ENCODE results near the gene ARHGAP15. TPM values are rescaled to one million over a fixed set of nuclear protein-coding genes. Genes with fewer than 3 reads are reported as not detected.

ARHGAP15 gene
- total RNA-seq, 1 experiment from 2014 or later, result not detected

- Histone ChIP-seq H3K4me2 (no peak overlapping the region), H3K9me3 (ENCODE audit: insufficient read depth, low read depth) (no peaks in the 10 kb centered on the region), H3K9me2 (ENCODE audit: insufficient read depth) (no peaks in the 10 kb centered on the region), H3F3A (ENCODE audit: insufficient read depth, low read depth) (no peaks in the 10 kb centered on the region), H3K79me2 (ENCODE audit: low read depth) (no peaks in the 10 kb centered on the region), H3K27ac (no peak overlapping the region), H3K4me3 (no peak overlapping the region), H4K20me1 (ENCODE audit: insufficient read depth) (no peaks in the 10 kb centered on the region), H3K4me1 (replicated peaks; ENCODE audit: insufficient read depth) (no peaks in the 10 kb centered on the region), H3K36me3 (ENCODE audit: low read depth) (no peaks in the 10 kb centered on the region), H3K27me3 (ENCODE audit: insufficient read depth, low read depth) (no peaks in the 10 kb centered on the region), H2AFZ (no peak overlapping the region)
- no peak for DNase-seq
- CTCF ChIA-PET, result no interaction called here
- intact Hi-C loops (cut with micrococcal nuclease; ENCODE audit: unreplicated experiment), result no loop called here
- BruUV-seq (replicated peaks), result no TSS peak
- TF ChIP-seq CTCF (conservative IDR thresholded peaks at IDR 0.05) (no peak), EZH2 (IDR thresholded peaks at IDR 0.05; ENCODE audit: low read depth) (no peak)
- POLR2A ChIA-PET (ENCODE audit: unreplicated experiment), result no interaction called here
Observed at GRCh38 chr2:143226714-143227541, 97.7 kb downstream of the ARHGAP15 start.

- Histone ChIP-seq H3F3A (ENCODE audit: insufficient read depth, low read depth) (no peaks in the 10 kb centered on the region), H3K4me3 (no peak overlapping the region), H3K4me2 (no peak overlapping the region), H4K20me1 (ENCODE audit: insufficient read depth) (no peaks in the 10 kb centered on the region), H3K9me2 (ENCODE audit: insufficient read depth) (no peaks in the 10 kb centered on the region), H3K9me3 (ENCODE audit: insufficient read depth, low read depth) (no peaks in the 10 kb centered on the region), H3K4me1 (replicated peaks; ENCODE audit: insufficient read depth) (no peaks in the 10 kb centered on the region), H3K27ac (no peak overlapping the region), H2AFZ (no peak overlapping the region), H3K79me2 (ENCODE audit: low read depth) (no peaks in the 10 kb centered on the region), H3K36me3 (ENCODE audit: low read depth) (no peaks in the 10 kb centered on the region), H3K27me3 (ENCODE audit: insufficient read depth, low read depth) (no peaks in the 10 kb centered on the region)
- ChIA-PET CTCF (no interaction called here), POLR2A (ENCODE audit: unreplicated experiment) (no interaction called here)
- no peak for DNase-seq
- TF ChIP-seq CTCF (conservative IDR thresholded peaks at IDR 0.05) (no peak), EZH2 (IDR thresholded peaks at IDR 0.05; ENCODE audit: low read depth) (no peak)
- intact Hi-C loops (cut with micrococcal nuclease; ENCODE audit: unreplicated experiment), result no loop called here
- no TSS peak for BruUV-seq (replicated peaks)
Observed at GRCh38 chr2:143229411-143229810, 100.2 kb downstream of the ARHGAP15 start.

GRCh38 chr2:143229952-143230351, 100.7 kb downstream of the ARHGAP15 start:
- BruUV-seq (replicated peaks), result no TSS peak
- Histone ChIP-seq H3K79me2 (ENCODE audit: low read depth) (no peaks in the 10 kb centered on the region), H3K9me2 (ENCODE audit: insufficient read depth) (no peaks in the 10 kb centered on the region), H3K36me3 (ENCODE audit: low read depth) (no peaks in the 10 kb centered on the region), H3K27me3 (ENCODE audit: insufficient read depth, low read depth) (no peaks in the 10 kb centered on the region), H3K27ac (no peak overlapping the region), H3K4me2 (no peak overlapping the region), H2AFZ (no peak overlapping the region), H3K4me1 (replicated peaks; ENCODE audit: insufficient read depth) (no peaks in the 10 kb centered on the region), H3K4me3 (no peak overlapping the region), H3K9me3 (ENCODE audit: insufficient read depth, low read depth) (no peaks in the 10 kb centered on the region), H3F3A (ENCODE audit: insufficient read depth, low read depth) (no peaks in the 10 kb centered on the region), H4K20me1 (ENCODE audit: insufficient read depth) (no peaks in the 10 kb centered on the region)
- ChIA-PET CTCF (no interaction called here), POLR2A (ENCODE audit: unreplicated experiment) (interaction anchor here (0.6 kb wide), 1 partner anchor 18 kb away, joined by 4 read pairs; no protein-coding TSS in a partner anchor)
- intact Hi-C loops (cut with micrococcal nuclease; ENCODE audit: unreplicated experiment), result no loop called here
- DNase-seq, result no peak
- no peak for TF ChIP-seq EZH2 (IDR thresholded peaks at IDR 0.05; ENCODE audit: low read depth)
- TF ChIP-seq CTCF (conservative IDR thresholded peaks at IDR 0.05), result no peak
